Mesenteric fat pad (tissue), 1 donor: Measurements from ENCODE around the gene CYTH4. TPM values are rescaled to one million over a fixed set of nuclear protein-coding genes. Genes with fewer than 3 reads are reported as not detected.

Experiments
- DNase-seq: peaks from one replicate; pipeline ENCODE4 v3.0.0-alpha.2; 2020; ENCODE audit warnings: low spot score
- total RNA-seq: library from RNA; stranded (reverse); fragmentation: NEBNext Ultra II Directional; extraction: Animal tissue kit (Norgen Biotek cat#: 25700); gene quantifications from one replicate; pipeline ENCODE4 v1.2.1, GENCODE V29; 2021
- donor health status: DM: yes; HTN: yes; CAD: no.

CYTH4 gene
- total RNA-seq, 1 donor from 2014 or later = 44.7 TPM

DNA sequence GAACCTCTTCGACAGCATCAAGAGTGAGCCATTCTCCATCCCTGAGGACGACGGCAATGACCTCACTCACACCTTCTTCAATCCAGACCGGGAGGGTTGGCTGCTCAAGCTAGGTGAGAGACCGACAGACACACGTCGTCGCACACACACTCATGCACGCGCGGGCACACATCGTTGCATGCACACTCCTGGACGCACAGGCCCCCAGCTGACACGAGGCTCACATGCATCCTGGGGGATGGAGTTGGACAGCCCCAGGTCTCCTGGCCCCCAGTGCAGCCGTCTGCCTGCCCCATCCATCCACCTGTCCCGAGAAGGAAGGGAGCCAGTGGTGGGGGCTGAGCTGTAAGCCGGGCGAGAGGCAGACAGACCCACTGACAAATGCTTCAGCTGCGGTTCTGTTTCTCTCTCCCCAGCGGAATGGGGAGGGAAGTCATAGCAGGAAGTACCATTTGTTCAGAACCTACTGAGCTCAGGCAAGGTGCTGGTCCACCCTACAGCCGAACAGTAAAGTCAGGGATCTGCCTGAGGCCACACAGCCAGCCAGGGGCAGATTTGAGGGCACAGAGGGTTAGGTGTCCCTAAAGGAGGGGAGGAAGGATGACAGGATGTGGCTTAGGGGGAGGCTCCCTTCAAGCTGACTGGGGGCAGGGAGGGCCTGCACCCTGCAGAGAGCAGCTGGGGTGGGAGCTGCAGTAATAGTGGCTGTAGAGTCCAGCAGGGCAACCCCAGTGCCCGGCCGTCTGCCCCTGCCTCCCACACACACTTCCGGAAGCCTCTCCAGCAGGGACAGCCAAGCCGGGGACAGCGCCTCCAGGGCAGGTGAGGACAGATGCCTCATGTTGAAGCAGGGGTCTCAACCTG lies 27.1 kb downstream of the CYTH4 start:
- no peak for DNase-seq

DNA sequence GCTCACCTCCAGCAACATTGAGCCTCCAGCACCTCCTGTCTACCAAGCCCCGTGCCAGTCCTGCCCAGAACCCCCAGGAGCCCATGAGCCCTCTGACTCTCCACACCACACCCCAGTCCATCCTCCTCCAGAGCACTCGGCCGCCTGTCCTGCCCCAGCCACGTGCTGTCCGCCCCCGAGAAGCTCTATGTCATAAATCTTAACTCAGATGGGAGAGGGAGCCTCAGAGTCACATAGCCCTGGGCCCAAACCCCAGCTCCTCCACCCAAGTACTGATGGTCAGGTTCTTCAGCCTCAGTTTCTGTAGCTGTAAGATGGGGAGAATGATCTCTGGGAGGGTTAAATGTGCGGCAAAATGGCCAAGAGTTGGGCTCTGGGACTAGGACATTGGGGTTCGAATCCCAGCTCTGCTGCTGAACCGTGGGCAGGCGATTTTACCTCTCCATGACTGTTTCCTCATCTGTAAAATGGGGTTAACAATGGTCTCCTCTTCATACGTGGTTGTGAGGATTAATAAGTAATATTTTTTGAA lies 27.8 kb downstream of the CYTH4 start:
- no peak for DNase-seq

DNA sequence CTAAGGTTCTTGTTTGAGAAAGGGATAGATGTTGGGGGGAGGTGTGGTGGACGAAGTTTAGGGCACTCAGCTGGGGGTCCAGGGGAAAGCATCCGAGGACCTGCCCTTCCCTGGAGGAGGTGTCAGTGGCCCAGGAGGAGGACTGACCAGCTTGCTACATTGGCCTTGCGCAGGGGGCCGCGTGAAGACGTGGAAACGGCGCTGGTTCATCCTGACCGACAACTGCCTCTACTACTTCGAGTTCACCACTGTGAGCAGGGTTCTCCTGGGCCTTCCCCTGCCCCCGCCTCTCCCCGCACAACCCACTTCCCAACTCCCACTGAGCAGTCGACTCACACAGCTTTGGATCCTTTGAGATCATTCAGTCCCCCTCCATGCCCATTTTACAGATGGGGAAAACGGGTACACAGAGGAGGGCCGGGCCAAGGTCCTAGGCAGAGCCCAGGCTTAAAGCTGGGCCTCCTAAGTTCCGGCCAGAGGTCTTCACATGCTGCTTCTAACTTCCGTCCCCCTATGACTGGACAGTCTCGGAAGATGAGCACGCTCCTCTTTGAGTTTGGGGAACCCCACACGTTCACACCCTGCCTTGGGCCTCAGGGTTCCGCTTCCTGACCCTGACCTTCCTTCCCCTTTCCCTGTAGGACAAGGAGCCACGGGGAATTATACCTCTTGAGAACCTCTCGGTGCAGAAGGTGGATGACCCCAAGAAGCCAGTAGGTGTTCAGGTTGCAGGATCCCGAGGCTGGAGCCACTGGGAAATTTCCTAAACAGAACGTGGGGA lies 28.7 kb downstream of the CYTH4 start:
- no peak for DNase-seq

DNA sequence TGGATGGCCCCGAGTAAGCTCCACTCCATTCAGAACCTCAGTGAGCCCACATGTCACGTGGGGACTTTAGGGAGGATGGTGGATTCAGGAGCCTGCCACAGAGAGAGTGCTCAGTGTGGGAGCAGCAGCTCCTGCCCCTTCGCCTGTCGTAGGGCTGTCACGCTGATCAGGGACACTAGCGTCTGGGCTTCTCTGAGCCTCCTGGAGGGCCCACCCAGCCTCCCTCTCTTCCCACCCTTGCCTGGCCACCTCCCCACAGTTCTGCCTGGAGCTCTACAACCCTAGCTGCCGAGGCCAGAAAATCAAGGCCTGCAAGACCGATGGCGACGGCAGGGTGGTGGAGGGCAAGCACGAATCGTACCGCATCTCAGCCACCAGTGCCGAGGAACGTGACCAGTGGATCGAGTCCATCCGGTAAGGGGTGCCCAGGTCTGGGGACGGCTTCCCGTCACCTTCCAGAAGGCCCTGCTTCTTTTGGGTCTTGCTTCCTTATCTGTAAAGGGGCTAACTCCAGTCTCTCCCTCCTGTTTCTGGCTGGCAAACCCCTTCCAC lies 29.5 kb downstream of the CYTH4 start:
- DNase-seq = no peak

DNA sequence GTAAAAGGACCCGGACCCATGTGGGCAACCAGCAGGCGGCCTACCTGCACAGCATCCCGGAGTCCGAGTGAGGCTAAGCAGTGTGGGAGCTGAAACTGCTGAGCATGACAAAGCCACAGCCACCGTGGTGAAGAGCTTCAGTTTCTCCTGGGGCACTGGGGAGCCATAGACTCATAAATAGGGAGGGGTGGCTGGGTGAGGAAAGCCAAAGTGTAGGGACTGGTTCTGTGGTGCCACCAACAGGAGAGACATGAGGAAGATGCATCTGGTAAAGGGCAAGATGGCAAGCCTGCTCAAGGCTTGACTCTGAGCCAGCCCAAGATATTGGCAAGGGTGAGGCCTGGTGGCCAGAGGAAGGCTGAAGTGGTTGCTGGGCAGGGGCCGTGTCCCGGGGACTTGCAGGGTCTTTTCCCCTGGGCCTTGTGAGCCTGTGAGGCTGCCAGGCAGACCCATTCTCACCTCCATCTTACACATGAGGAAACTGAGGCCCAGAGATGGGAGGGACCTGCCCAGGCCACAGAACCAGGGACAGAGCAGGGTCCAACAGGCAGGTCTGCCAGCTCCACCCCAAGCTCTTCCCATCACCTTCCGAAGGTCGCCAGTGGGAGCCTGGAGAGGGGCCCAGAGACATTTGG lies 30.4 kb downstream of the CYTH4 start:
- DNase-seq = no peak

DNA sequence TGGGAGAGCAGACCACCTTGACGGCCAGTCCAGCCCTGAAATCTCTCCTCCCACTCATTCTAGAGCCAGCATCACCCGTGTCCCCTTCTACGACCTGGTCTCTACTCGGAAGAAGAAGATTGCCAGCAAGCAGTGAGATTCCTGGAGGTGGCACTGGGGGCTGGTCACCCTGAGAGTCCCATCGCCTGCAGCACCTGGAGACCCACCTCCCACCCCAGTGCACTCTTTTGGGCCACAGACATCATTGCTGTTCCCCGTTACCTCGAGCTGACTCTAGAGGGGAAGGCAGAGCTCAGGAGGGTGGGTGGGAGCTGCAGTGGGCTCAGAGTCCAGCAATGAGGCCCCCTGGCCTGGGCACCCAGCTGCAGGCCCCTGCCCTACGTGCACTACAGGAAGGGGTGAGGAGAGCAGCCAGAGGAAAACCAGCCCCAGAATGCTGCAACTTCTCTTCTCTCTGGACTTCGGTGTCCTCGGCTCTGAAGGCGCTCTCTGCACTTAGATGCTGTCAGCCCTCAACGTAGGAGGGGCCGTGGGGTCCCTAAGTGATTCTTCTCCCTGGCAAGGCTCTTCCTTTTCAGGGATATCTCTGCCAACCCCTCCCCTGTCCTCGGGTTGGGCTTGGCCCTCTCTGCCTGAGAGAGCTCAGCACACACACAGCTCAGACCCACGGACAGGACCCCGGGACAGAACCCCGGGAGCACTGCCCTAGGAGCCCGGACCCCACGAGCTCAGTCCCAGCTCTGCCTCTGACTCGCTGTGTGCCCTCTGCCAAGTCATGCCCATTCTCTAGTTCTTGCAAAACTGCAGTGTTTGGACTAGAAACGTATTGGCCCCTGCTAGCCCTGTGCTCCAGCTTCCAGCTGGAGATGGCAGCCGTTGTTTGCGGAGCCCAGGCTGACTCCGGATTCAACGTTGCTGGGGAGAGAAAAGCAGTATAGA lies 31.3 kb downstream of the CYTH4 start:
- no peak for DNase-seq

DNA sequence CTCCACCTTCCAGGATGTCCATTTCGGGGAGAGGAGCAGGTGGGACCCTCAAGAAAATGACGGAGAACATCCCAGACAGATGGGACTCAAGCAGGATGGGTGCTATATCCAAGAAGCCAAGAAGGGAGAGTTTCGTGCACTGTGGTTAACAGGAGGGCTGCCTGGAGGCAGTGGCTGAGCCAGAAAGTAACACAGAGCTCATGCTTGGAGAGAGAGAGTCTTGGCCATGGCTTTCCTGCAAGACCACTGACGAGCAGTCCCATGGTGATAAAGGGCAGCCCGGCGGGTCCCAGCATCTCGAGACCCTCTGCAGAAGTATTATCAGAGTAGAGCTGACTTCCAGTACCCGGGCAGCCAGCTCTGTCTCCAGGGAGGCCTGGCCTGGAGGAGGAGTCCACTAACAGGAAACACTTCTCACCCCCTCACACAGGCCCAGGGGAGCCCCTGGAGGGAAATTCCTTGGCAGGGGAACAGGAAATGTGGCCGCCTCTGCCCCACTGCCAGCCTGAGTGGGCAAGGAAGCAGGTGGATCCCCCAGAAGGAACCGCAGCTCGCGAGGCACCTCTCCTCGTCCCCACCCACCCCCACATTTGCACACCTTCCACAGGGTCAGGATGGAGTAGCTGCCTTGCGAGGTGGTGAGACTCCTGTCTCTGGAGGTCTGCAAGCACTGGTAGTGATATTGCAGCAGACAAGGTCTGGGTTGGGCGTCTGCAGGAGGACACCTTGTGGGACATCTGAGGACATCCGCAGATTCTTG lies 32.2 kb downstream of the CYTH4 start:
- no peak for DNase-seq

DNA sequence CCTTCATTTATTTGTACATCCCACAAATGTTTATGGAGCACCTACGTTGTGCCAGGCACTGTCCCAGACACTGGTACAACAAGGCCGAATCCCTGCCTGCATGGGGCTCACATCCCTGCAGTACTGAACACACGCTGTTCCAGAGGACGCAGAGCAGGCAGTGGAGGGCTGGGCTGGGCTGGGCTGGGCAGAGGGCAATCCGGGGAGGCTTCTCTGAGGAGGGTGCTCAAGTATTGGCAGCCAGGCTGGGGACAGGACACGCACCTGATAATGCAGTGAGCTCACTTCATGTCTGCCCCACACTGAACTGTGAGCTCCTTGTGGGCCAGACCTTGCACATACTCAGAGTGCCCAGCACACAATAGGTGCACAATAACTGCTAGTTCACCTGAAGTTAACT lies 34.1 kb downstream of the CYTH4 start:
- no peak for DNase-seq

DNA sequence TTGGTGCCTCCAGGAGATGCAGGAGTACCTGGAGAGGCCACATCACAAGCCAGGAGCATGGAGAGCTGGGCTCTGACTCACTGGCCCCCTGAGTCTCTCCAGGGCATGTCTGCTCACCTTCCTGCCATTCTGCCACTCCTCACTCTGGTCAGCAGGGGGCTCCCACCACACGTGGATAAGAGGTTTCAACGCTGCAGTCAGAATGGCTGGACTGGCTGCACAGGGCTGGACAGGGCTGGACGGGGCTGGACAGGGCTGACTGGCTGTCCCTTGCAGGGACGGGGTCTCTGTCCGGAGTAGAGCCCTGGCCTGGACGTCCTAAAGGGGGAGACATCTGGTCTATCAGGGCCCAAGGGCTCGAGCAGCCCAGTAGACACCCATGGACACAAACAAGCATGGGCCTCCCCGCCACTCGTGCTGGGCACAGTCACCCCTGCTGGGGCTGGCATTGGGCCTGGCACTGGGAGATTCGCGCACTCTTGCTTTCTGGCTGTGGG lies 34.6 kb downstream of the CYTH4 start:
- no peak for DNase-seq

DNA sequence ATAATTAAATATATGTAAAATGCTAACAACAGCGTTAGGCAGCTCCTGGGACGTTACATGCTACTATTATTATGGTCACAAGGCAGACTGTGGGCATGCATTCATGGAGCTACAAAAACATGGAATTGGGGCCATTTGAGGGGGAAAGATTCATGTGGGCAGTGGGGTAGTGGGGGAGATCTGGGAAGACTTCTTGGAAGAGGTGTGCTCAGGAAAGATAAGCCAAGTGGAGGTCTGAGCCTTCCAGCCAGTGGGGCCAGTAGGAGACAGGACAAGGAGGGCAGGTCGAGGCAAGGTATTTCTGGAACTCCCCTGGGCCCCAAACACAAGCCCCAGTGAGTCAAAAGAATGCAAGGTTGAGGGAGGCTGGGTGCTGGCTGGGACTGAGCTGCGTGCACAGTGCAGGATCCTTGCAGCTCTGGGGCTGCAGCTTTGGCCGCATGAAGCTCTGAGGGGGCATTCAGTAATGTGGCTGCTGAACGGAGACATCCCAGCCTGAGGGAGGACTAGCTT lies 35.4 kb downstream of the CYTH4 start:
- DNase-seq = no peak

DNA sequence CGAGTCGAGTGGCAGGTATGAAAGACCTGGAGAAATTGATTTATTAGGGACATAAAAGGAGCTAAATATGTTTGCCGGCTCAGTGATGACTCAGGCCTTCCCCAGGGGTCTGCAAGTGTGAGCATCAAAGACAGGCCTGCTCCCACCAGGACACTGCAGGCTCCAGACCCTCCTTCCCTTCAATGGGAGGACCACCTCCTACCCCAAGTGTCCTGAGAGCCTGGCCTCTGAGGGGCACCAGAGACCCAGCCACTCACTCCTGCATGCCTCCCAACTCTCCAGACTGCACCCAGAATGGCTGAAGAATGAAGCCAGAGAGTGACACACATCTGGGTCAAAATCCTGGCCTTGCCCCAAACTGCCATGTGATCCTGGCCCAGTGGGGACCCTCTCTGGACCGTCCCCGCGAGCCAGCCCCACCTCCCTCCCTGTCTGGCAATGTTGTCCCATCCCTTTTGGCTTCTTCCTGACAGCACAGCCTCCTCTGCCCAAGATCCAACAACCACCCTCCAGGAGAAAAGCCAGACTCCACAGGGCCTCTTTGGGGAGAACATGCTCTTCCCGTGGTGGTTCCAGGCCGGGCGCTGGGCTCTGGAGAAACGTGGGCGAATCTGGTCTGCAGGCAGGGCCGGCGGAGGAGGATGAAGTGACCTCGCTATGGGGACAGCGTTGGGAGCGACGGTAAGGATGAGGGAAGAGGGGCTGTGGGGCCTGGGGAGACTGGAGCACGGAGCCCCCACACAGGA lies 36.2 kb downstream of the CYTH4 start:
- no peak for DNase-seq

DNA sequence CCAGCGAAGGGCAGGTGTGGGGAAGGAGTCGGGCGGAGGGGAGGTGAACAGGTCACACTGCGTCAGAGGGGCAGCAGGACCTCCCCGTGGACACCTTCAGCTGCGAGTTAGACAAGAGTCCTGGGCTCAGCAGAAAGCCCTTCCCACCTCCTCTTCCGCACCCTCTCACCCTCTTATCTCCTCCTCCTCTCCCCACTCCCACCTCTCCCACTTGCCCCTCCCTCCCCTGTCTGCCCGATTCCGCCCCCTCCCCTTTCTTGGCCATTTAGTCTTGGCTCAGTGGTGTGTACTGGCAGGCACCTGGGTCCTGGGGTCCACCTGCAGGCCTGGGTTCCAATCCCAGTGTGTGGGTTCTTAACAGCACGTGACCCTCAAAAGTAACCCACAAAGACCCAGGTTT lies 37.2 kb downstream of the CYTH4 start:
- DNase-seq = no peak

DNA sequence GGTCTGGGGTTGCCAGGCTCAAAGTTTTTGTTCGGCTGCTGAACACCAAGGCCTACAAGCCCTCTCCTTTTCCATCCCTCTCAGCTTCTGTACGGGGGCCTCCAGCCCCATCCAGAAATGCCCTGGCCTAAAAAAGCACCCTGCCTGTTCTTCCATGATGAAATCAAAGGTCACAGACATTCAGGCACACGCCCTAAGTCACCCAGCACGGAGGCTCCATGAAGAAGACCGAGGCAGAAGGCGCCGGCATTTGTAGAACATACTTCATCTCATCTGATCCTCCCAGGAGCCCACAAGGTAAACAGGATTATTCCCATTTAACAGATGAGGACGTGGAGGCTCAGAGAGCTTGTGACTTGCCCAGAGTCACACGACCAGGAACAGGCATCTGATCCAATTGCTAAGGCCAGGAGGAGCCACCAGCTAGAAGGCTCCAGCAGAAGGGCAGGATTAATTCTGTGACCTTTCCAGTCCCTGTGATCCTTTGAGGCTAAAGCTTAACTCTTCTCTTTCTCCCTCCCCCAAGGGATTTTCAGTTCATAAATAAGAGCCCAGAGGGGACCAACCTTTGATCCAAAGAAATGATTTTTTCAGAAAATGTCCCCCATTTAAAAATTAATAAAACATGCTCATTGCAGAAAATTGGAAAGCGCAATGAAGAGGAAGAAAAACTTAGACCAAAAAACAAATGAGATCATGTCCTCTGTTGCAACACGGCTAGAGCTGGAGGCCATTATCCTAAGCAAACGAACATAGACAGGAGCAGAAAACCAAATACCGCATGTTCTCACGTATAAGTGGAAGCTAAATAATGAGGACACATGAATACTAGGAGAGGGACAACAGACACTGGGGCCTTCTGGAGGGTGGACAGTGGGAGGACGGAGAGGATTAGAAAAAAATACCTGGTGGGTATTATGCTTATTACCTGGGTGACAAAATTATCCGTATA lies 38.7 kb downstream of the CYTH4 start:
- no peak for DNase-seq

DNA sequence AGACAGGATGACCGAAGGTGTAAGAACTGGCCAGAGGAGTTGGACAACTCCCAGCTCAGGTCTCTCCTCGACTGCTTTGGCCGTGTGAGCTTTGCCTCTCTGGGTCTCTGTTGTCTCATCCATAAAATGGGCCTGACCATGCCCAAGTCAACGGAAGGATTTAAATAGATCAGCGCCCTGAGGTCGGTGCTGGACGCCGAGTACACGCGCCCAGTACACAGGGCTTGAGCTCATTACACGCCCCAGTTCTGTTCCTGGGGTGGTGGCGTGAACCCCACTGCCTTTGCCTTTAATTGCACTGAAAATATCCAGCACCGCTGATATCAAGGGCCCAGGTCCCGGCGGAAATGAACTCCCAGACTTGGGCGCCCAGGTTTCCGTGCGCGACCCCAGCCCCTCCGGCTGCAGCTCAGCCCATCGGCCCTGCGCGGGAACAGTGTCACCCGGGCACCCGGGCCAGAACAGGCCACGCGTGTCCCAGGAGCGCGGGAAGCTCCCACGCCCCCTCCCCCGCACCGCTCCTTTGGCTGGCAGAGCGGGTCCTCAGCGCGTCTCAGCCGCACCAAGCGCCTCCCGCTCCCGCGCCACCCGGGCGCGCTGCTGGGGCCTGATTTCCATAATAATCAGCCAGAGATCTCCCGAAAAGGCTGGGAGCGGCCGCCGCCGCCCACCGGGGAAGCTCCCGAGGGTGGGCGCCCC lies 42.2 kb downstream of the CYTH4 start:
- no peak for DNase-seq

DNA sequence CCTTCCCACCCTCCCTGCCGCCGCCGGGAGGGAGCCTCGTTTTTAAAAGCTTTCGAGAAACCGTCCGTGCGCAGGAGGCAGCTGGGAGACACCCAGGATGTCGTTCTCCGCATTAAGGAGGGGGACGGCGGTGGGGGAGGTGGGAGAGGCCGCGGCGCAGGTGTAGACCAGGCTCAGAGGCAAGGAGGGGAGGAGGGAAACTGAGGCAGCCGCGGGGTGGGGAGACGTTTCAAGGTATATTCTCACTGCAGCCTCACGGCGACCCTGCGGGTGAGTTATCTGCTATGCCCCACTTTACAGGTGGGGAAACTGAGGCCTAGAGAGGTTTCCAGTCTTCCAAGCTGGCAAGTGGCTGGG lies 42.7 kb downstream of the CYTH4 start:
- DNase-seq = no peak

DNA sequence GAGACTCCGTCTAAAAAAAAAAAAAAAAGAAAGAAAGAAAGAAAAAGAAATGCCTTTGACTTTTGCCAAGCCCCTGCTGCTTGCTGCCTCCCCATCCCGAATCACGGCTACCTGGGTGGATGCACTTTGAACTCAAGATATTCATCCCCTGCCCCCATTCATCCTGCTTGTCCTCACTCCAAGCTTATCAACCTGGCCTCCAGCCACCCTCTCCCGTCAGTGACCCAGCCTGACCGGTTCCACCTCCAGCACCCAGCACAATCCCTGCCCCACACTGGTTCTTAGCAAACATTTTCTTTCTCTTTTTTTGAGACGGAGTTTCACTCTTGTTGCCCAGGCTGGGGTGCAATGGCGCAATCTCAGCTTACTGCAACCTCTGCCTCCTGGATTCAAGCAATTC lies 44.4 kb downstream of the CYTH4 start:
- no peak for DNase-seq

DNA sequence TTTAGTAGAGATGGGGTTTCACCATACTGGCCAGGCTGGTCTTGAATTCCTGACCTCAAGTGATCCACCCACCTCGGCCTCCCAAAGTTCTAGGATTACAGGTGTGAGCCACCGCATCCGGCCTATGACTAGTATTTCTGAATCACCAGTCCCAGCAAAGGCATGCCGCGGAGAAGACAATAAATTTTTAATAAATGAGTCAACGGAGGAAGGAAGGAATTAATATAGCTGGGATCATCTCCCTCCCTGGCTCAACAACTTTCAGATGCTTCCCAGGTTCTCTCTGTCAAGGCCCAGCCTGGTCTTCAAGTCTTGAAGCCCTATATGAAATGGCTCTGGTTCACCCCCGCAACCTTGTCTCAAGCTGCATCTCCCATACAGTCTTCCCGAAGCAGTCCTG lies 45.7 kb downstream of the CYTH4 start:
- DNase-seq = no peak
